MM.1S (cell line): Measurements from ENCODE around the gene CDK11A.

Source experiments
- CTCF ChIP-seq: fragments of 300-600 bp; sonication (generic); IDR thresholded peaks from 2 replicates; pipeline ENCODE4 v1.5.1; 2016; ENCODE audit warnings: antibody characterized with exemption, low read length, mixed read lengths
- EZH2 ChIP-seq: fragments of 300-600 bp; sonication (generic); optimal IDR thresholded peaks from 2 replicates; pipeline ENCODE3; 2017; ENCODE audit warnings: low read depth, mild to moderate bottlenecking, antibody characterized with exemption, low read length, mixed read lengths

GRCh38 chr1:1771096-1771495 lies 46.9 kb upstream of the CDK11A start:
- no peak for TF ChIP-seq CTCF
- TF ChIP-seq EZH2: no peak
